HCT116 (cell line): ENCODE data around the gene GEMIN2.
"Not testable (repeated sequence)": the region's sequence is repeated elsewhere in the genome, so short reads cannot be mapped to it uniquely, and the experiment has no call there.

ENCODE experiments used
- POLR2AphosphoS5 ChIP-seq: IDR thresholded peaks from 2 replicates; pipeline ENCODE4 v1.6.1; 2011; ENCODE audit warnings: mild to moderate bottlenecking, low read depth, low read length, moderate library complexity
- TF ChIP-seq, protein P1 (sequence below), 3 experiments: fragments of 200-600 bp in 1 of 3; sonication (generic) in 1 of 3; IDR thresholded peaks in 2 of 3; conservative IDR thresholded peaks in 1 of 3; 2 replicates each; pipeline ENCODE4 v1.5.1; 2012 to 2017; ENCODE audit warnings: low read depth in 2 of 3, low read length in 2 of 3, antibody characterized with exemption in 1 of 3, borderline replicate concordance in 1 of 3, control low read depth in 1 of 3, mild to moderate bottlenecking in 1 of 3, mixed read lengths in 1 of 3, mixed run types in 1 of 3, moderate library complexity in 1 of 3; ENCODE audit not compliant: insufficient read depth in 1 of 3
- TF ChIP-seq, protein P2 (sequence below): IDR thresholded peaks from 2 replicates; pipeline ENCODE4 v1.6.1; 2012; ENCODE audit warnings: low read depth

GRCh38 chr14:39099215-39099614 is 14.9 kb upstream of the GEMIN2 start:
- TF ChIP-seq, protein P1, sequence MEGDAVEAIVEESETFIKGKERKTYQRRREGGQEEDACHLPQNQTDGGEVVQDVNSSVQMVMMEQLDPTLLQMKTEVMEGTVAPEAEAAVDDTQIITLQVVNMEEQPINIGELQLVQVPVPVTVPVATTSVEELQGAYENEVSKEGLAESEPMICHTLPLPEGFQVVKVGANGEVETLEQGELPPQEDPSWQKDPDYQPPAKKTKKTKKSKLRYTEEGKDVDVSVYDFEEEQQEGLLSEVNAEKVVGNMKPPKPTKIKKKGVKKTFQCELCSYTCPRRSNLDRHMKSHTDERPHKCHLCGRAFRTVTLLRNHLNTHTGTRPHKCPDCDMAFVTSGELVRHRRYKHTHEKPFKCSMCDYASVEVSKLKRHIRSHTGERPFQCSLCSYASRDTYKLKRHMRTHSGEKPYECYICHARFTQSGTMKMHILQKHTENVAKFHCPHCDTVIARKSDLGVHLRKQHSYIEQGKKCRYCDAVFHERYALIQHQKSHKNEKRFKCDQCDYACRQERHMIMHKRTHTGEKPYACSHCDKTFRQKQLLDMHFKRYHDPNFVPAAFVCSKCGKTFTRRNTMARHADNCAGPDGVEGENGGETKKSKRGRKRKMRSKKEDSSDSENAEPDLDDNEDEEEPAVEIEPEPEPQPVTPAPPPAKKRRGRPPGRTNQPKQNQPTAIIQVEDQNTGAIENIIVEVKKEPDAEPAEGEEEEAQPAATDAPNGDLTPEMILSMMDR (IDR thresholded peaks at IDR 0.05 in 2 of 3, conservative IDR thresholded peaks at IDR 0.05 in 1 of 3; ENCODE audit: borderline replicate concordance in 1 of 3, insufficient read depth in 1 of 3, low read depth in 2 of 3, low read length in 2 of 3): not testable (repeated sequence)
- not testable (repeated sequence) for TF ChIP-seq POLR2AphosphoS5
- TF ChIP-seq, protein P2, sequence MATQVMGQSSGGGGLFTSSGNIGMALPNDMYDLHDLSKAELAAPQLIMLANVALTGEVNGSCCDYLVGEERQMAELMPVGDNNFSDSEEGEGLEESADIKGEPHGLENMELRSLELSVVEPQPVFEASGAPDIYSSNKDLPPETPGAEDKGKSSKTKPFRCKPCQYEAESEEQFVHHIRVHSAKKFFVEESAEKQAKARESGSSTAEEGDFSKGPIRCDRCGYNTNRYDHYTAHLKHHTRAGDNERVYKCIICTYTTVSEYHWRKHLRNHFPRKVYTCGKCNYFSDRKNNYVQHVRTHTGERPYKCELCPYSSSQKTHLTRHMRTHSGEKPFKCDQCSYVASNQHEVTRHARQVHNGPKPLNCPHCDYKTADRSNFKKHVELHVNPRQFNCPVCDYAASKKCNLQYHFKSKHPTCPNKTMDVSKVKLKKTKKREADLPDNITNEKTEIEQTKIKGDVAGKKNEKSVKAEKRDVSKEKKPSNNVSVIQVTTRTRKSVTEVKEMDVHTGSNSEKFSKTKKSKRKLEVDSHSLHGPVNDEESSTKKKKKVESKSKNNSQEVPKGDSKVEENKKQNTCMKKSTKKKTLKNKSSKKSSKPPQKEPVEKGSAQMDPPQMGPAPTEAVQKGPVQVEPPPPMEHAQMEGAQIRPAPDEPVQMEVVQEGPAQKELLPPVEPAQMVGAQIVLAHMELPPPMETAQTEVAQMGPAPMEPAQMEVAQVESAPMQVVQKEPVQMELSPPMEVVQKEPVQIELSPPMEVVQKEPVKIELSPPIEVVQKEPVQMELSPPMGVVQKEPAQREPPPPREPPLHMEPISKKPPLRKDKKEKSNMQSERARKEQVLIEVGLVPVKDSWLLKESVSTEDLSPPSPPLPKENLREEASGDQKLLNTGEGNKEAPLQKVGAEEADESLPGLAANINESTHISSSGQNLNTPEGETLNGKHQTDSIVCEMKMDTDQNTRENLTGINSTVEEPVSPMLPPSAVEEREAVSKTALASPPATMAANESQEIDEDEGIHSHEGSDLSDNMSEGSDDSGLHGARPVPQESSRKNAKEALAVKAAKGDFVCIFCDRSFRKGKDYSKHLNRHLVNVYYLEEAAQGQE: not testable (repeated sequence)
